Endothelial cell of umbilical vein (primary cell): Measurements from ENCODE around the gene MB.

Experiments used
- EZH2 ChIP-seq: IDR thresholded peaks from 2 replicates; pipeline ENCODE4 v1.6.1; 2012; ENCODE audit warnings: borderline replicate concordance, low read depth, mild to moderate bottlenecking, moderate library complexity, low read length, inconsistent platforms; ENCODE audit not compliant: severe bottlenecking
- JUN ChIP-seq: IDR thresholded peaks from 2 replicates; pipeline ENCODE4 v1.6.1; 2011; ENCODE audit warnings: borderline replicate concordance, low read depth; ENCODE audit not compliant: insufficient read length, insufficient read depth
- MYC ChIP-seq: IDR thresholded peaks from one replicate; pipeline ENCODE4 v1.6.1; 2011; ENCODE audit warnings: mild to moderate bottlenecking, low read depth, low read length
- POLR2A ChIP-seq: IDR thresholded peaks from 2 replicates; pipeline ENCODE4 v1.6.1; 2012; ENCODE audit warnings: low read depth, mild to moderate bottlenecking, control low read depth, low read length
- POLR2AphosphoS5 ChIP-seq: IDR thresholded peaks from 2 replicates; pipeline ENCODE4 v1.6.1; 2012; ENCODE audit warnings: low read depth, mild to moderate bottlenecking, control low read depth, low read length, moderate library complexity; ENCODE audit not compliant: insufficient read depth
- TF ChIP-seq, protein P1 (sequence below), 2 donors: IDR thresholded peaks; 1 replicate in 1 of 2; 2 replicates in 1 of 2; pipeline ENCODE4 v1.5.1; 2011; ENCODE audit warnings: low read length in 2 of 2, mild to moderate bottlenecking in 2 of 2, moderate library complexity in 2 of 2, control low read depth in 1 of 2, inconsistent platforms in 1 of 2, low read depth in 1 of 2; ENCODE audit not compliant: insufficient read depth in 1 of 2; ENCODE audit errors: extremely low read depth in 1 of 2
- TF ChIP-seq, protein P2 (sequence below): IDR thresholded peaks from 2 replicates; pipeline ENCODE4 v1.6.1; 2011; ENCODE audit not compliant: insufficient read depth, insufficient read length

DNA sequence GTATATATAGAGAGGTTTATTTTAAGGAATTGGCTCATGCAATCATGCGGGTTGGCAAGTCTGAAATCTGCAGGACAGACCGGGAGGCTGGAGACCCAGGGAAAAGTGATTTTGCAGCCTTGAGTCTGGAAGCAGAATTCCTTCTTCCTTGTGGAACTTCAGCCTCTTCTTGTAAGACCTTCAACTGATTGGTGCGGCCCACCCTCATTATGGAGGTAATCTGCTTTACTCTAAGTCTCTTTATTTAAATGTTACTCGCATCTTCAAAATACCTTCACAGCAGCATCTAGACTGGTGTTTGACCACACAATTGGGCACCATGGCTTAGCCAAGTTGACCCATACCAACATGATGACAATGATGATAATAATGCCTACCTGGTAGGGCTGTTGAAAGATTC, 17.8 kb downstream of the MB start:
- TF ChIP-seq, protein P1, sequence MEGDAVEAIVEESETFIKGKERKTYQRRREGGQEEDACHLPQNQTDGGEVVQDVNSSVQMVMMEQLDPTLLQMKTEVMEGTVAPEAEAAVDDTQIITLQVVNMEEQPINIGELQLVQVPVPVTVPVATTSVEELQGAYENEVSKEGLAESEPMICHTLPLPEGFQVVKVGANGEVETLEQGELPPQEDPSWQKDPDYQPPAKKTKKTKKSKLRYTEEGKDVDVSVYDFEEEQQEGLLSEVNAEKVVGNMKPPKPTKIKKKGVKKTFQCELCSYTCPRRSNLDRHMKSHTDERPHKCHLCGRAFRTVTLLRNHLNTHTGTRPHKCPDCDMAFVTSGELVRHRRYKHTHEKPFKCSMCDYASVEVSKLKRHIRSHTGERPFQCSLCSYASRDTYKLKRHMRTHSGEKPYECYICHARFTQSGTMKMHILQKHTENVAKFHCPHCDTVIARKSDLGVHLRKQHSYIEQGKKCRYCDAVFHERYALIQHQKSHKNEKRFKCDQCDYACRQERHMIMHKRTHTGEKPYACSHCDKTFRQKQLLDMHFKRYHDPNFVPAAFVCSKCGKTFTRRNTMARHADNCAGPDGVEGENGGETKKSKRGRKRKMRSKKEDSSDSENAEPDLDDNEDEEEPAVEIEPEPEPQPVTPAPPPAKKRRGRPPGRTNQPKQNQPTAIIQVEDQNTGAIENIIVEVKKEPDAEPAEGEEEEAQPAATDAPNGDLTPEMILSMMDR (IDR thresholded peaks at IDR 0.05; ENCODE audit: extremely low read depth in 1 of 2, insufficient read depth in 1 of 2, low read depth in 1 of 2, low read length in 2 of 2), result no peak
- TF ChIP-seq EZH2, result no peak
- TF ChIP-seq POLR2A, result no peak
- TF ChIP-seq, protein P2, sequence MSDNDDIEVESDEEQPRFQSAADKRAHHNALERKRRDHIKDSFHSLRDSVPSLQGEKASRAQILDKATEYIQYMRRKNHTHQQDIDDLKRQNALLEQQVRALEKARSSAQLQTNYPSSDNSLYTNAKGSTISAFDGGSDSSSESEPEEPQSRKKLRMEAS, result no peak
- no peak for TF ChIP-seq MYC
- TF ChIP-seq POLR2AphosphoS5, result no peak
- TF ChIP-seq JUN, result no peak
